Mesothelial cell of epicardium (in vitro differentiated cells): Measurements from ENCODE around the gene ECEL1. TPM values are rescaled to one million over a fixed set of nuclear protein-coding genes. Genes with fewer than 3 reads are reported as not detected.
"Not testable (repeated sequence)": the region's sequence is repeated elsewhere in the genome, so short reads cannot be mapped to it uniquely, and the experiment has no call there.

Experiments
- DNase-seq, 2 experiments: peaks; one replicate each; pipeline ENCODE4 v3.0.0; 2021; ENCODE audit warnings: low spot score in 2 of 2; ENCODE audit not compliant: unreplicated experiment in 2 of 2
- H3K27ac Mint-ChIP-seq: 2 replicates; pipeline ENCODE4 v1.8.0; 2021; ENCODE audit warnings: mixed read lengths
- H3K27me3 Mint-ChIP-seq: 2 replicates; pipeline ENCODE4 v1.8.0; 2021; ENCODE audit warnings: low read depth, mixed read lengths
- H3K36me3 Mint-ChIP-seq: 2 replicates; pipeline ENCODE4 v1.8.0; 2021; ENCODE audit warnings: mixed read lengths
- H3K4me1 Mint-ChIP-seq: 2 replicates; pipeline ENCODE4 v1.8.0; 2021; ENCODE audit warnings: mixed read lengths
- H3K4me3 Mint-ChIP-seq: 2 replicates; pipeline ENCODE4 v1.8.0; 2021; ENCODE audit warnings: mild to moderate bottlenecking, moderate library complexity, mixed read lengths
- H3K9me3 Mint-ChIP-seq: 2 replicates; pipeline ENCODE4 v1.8.0; 2021; ENCODE audit warnings: mixed read lengths
- total RNA-seq: library from RNA; stranded (reverse); gene quantifications from 3 replicates; pipeline ENCODE4 v1.2.1, GENCODE V29; 2021
- TF ChIP-seq, protein P1 (sequence below): fragments of 200-600 bp; sonication (generic); IDR thresholded peaks from one replicate; pipeline ENCODE4 v1.5.0; 2021; ENCODE audit warnings: antibody characterized with exemption; ENCODE audit not compliant: unreplicated experiment

The ECEL1 gene
- total RNA-seq, 1 donor from 2014 or later, result 8.8 TPM

- no peaks in the 10 kb centered on the region for H3K4me1 Mint-ChIP-seq
- no peak within 1 kb of the TSS for H3K4me3 Mint-ChIP-seq
- no peak for DNase-seq
- peaks cover 48% of the 10 kb centered on the region for H3K27me3 Mint-ChIP-seq
- no peak within 1 kb of the TSS for H3K27ac Mint-ChIP-seq
- no peaks in the 10 kb centered on the region for H3K9me3 Mint-ChIP-seq
- no peaks in the 10 kb centered on the region for H3K36me3 Mint-ChIP-seq
- TF ChIP-seq, protein P1, sequence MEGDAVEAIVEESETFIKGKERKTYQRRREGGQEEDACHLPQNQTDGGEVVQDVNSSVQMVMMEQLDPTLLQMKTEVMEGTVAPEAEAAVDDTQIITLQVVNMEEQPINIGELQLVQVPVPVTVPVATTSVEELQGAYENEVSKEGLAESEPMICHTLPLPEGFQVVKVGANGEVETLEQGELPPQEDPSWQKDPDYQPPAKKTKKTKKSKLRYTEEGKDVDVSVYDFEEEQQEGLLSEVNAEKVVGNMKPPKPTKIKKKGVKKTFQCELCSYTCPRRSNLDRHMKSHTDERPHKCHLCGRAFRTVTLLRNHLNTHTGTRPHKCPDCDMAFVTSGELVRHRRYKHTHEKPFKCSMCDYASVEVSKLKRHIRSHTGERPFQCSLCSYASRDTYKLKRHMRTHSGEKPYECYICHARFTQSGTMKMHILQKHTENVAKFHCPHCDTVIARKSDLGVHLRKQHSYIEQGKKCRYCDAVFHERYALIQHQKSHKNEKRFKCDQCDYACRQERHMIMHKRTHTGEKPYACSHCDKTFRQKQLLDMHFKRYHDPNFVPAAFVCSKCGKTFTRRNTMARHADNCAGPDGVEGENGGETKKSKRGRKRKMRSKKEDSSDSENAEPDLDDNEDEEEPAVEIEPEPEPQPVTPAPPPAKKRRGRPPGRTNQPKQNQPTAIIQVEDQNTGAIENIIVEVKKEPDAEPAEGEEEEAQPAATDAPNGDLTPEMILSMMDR, result no peak
Observed at GRCh38 chr2:232455426-232456255, 32.0 kb downstream of the ECEL1 start, which contains the start of gene ALPI. TSS of gene ALPI (plus strand) at chr2:232456153. CDS start at chr2:232456200, 47 bp downstream.

DNA sequence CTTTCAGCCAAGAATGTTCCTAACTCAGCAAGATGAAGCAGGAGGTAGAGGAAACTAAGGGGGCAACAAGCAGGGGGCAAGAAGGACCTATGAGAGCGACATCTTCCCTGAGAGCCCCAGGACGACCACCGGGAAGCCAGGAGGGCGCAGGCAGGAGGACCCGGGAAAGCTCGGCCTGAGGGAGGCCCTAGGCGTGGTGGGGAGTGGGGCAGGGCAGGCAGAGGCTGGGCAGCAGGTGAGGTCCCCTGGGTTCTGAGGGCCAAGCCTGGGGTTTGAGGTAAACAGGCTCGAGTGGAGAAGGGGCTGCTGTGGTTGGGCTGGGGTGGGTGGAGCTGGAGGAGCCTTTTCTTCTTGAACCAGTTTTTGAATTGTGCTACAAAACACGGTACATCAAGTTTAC is 33.0 kb downstream of the ECEL1 start:
- peak in 1 of 2 experiments; percentile 6 for DNase-seq
- H3K4me3 Mint-ChIP-seq, result no peak overlapping the region
- H3K36me3 Mint-ChIP-seq, result no peaks in the 10 kb centered on the region
- TF ChIP-seq, protein P1, result no peak
- H3K9me3 Mint-ChIP-seq, result no peaks in the 10 kb centered on the region
- H3K27me3 Mint-ChIP-seq, result peaks cover 46% of the 10 kb centered on the region
- H3K27ac Mint-ChIP-seq, result no peak overlapping the region
- H3K4me1 Mint-ChIP-seq, result no peaks in the 10 kb centered on the region

GRCh38 chr2:232451645-232452044 is 36.0 kb downstream of the ECEL1 start:
- H3K27me3 Mint-ChIP-seq, result peaks cover 33% of the 10 kb centered on the region
- not testable (repeated sequence) for H3K27ac Mint-ChIP-seq, H3K4me3 Mint-ChIP-seq, H3K36me3 Mint-ChIP-seq, H3K9me3 Mint-ChIP-seq, DNase-seq, H3K4me1 Mint-ChIP-seq

DNA sequence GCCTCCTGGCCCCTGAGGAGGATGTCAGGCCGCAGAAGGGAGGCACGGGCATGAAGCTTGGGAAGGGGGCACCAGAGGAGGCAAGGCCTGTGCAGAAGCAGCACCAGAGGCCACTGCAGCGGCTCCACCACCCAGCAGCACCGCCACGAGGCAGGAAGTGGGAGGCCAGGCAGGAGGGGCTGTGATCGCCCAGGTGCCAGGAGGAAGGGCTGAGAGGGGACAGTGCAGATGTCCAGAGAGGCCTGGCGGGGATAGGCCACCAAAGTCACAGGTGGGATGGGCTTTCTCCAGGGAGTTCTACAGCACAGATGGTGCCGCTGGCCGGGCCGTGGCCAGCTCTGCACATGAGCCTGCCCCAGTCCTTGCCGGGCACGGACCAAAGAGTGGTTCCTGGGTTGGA is 37.7 kb downstream of the ECEL1 start:
- TF ChIP-seq, protein P1, result no peak
- Mint-ChIP-seq H3K9me3 (no peaks in the 10 kb centered on the region), H3K36me3 (no peaks in the 10 kb centered on the region), H3K4me3 (no peak overlapping the region), H3K27me3 (peaks cover 27% of the 10 kb centered on the region), H3K4me1 (peaks cover 2% of the 10 kb centered on the region), H3K27ac (no peak overlapping the region)
- no peak for DNase-seq

- no peak for DNase-seq
- Mint-ChIP-seq H3K27me3 (peaks cover 15% of the 10 kb centered on the region), H3K4me1 (peaks cover 2% of the 10 kb centered on the region), H3K4me3 (no peak overlapping the region), H3K36me3 (no peaks in the 10 kb centered on the region), H3K9me3 (no peaks in the 10 kb centered on the region), H3K27ac (no peak overlapping the region)
- TF ChIP-seq, protein P1, result no peak
Observed at GRCh38 chr2:232448304-232448690, 39.3 kb downstream of the ECEL1 start.

- peaks cover 11% of the 10 kb centered on the region for H3K27me3 Mint-ChIP-seq
- no peak overlapping the region for H3K4me3 Mint-ChIP-seq
- no peaks in the 10 kb centered on the region for H3K9me3 Mint-ChIP-seq
- H3K36me3 Mint-ChIP-seq, result no peaks in the 10 kb centered on the region
- H3K27ac Mint-ChIP-seq, result no peak overlapping the region
- peaks cover 2% of the 10 kb centered on the region for H3K4me1 Mint-ChIP-seq
- no peak for DNase-seq
- TF ChIP-seq, protein P1, result no peak
Observed at GRCh38 chr2:232447638-232448303, 39.9 kb downstream of the ECEL1 start.
